ENCODE measurements around the gene AFF3. TPM values are rescaled to one million over a fixed set of nuclear protein-coding genes. Genes with fewer than 3 reads are reported as not detected.

The AFF3 gene
- total and polyA plus RNA-seq, 2 donors (not counting 3 experiments of a cell fraction or from before 2014, with no cell fraction given), result 0.06 to 0.07 TPM

DNA sequence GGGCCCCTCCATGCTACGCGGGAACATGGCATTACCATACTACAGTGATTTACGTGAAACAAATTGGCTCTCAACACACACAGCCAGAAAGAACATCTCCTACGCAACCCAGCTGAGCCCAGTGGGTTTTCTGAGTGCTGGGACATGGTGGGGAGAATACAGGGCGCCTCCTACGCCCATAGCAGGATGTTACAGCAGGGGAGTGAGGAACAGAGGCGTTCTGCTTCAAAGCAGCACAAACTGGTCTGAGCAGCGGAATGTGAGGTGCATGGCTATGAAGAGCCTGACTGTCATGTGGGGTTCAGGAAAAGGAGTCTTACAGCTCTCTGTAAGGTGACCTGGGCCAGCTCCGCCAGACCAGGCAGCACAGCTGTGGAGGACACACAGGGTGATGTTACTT lies 543.9 kb downstream of the AFF3 start:
- Histone ChIP-seq H3K27ac (ENCODE audit: insufficient read depth, low read depth, low read length) (no peak overlapping the region), H3K4me3 (replicated peaks in 1 of 3; ENCODE audit: insufficient read depth in 1 of 3, low read depth in 1 of 3, low read length in 3 of 3) (no peak overlapping the region), H2AFZ (ENCODE audit: low read depth, low read length) (no peak overlapping the region), H3K4me1 (ENCODE audit: control insufficient read depth, extremely low read depth, insufficient read depth, low read length) (no peaks in the 10 kb centered on the region), H3K9me3 (replicated peaks; ENCODE audit: control insufficient read depth, insufficient read depth, low read length) (no peaks in the 10 kb centered on the region), H3K4me2 (ENCODE audit: insufficient read depth, low read length) (no peak overlapping the region), H3K36me3 (ENCODE audit: control insufficient read depth in 2 of 2, extremely low read depth in 1 of 2, insufficient read depth in 2 of 2, low read length in 2 of 2) (no peaks in the 10 kb centered on the region), H3K9me1 (replicated peaks; ENCODE audit: control insufficient read depth, extremely low read depth, insufficient read depth, low read length) (no peaks in the 10 kb centered on the region), H3K9ac (replicated peaks; ENCODE audit: extremely low read depth, insufficient read depth, low read length) (no peak overlapping the region), H3K27me3 (ENCODE audit: control insufficient read depth in 2 of 2, insufficient read depth in 2 of 2, low read length in 2 of 2) (peaks cover 11 to 25% of the 10 kb centered on the region in 2 experiments), H4K20me1 (replicated peaks; ENCODE audit: control insufficient read depth, extremely low read depth, insufficient read depth, low read length) (peaks cover 2% of the 10 kb centered on the region), H3K79me2 (ENCODE audit: control insufficient read depth, insufficient read depth, low read length) (no peaks in the 10 kb centered on the region)
- TF ChIP-seq JUN (IDR thresholded peaks at IDR 0.05; ENCODE audit: borderline replicate concordance, insufficient read depth, insufficient read length, low read depth), result no peak
- TF ChIP-seq POLR2AphosphoS5 (IDR thresholded peaks at IDR 0.05; ENCODE audit: insufficient read depth, low read depth, low read length), result no peak
- TF ChIP-seq EZH2 (IDR thresholded peaks at IDR 0.05; ENCODE audit: borderline replicate concordance, low read depth, low read length, severe bottlenecking), result no peak
- TF ChIP-seq POLR2A (IDR thresholded peaks at IDR 0.05; ENCODE audit: low read depth, low read length), result no peak
- TF ChIP-seq, protein P1, sequence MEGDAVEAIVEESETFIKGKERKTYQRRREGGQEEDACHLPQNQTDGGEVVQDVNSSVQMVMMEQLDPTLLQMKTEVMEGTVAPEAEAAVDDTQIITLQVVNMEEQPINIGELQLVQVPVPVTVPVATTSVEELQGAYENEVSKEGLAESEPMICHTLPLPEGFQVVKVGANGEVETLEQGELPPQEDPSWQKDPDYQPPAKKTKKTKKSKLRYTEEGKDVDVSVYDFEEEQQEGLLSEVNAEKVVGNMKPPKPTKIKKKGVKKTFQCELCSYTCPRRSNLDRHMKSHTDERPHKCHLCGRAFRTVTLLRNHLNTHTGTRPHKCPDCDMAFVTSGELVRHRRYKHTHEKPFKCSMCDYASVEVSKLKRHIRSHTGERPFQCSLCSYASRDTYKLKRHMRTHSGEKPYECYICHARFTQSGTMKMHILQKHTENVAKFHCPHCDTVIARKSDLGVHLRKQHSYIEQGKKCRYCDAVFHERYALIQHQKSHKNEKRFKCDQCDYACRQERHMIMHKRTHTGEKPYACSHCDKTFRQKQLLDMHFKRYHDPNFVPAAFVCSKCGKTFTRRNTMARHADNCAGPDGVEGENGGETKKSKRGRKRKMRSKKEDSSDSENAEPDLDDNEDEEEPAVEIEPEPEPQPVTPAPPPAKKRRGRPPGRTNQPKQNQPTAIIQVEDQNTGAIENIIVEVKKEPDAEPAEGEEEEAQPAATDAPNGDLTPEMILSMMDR (IDR thresholded peaks at IDR 0.05; ENCODE audit: extremely low read depth in 1 of 2, insufficient read depth in 1 of 2, low read depth in 1 of 2, low read length in 2 of 2), result no peak
- TF ChIP-seq FOS (IDR thresholded peaks at IDR 0.05; ENCODE audit: borderline replicate concordance, insufficient read depth, low read length), result no peak
- TF ChIP-seq, protein P2, sequence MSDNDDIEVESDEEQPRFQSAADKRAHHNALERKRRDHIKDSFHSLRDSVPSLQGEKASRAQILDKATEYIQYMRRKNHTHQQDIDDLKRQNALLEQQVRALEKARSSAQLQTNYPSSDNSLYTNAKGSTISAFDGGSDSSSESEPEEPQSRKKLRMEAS (IDR thresholded peaks at IDR 0.05; ENCODE audit: insufficient read depth, insufficient read length), result no peak
- TF ChIP-seq MYC (IDR thresholded peaks at IDR 0.05; ENCODE audit: low read depth, low read length), result no peak
- no peak for TF ChIP-seq GATA2 (IDR thresholded peaks at IDR 0.05; ENCODE audit: insufficient read depth, insufficient read length, low read depth, low read length)
- DNase-seq (ENCODE audit: low read depth, low spot score) (no peak), FAIRE-seq (no peak)
- ChIA-PET CTCF (no interaction called here), POLR2A (no interaction called here)
- dilution Hi-C loops (cut with MboI; ENCODE audit: extremely low pct_ligation_motif_present, low sequenced_read_pairs) (no loop called here), intact Hi-C loops (cut with micrococcal nuclease) (no loop called here)
- BruUV-seq (replicated peaks), result no TSS peak
